GM19372 (cell line): Measurements from ENCODE around the gene ERCC6L2.

Experiments
- ATAC-seq: cut with Tn5 transposase; IDR thresholded peaks from one replicate; pipeline ENCODE4 v1.9.1; 2021; ENCODE audit warnings: mild to moderate bottlenecking, low read depth, moderate library complexity; ENCODE audit not compliant: unreplicated experiment

ERCC6L2 gene

GRCh38 chr9:96015876-96016686 is 140.6 kb downstream of the ERCC6L2 start:
- ATAC-seq = peak; percentile 59
